GM23338 (cell line): ENCODE data around the gene MAP2K7. TPM values are rescaled to one million over a fixed set of nuclear protein-coding genes. Genes with fewer than 3 reads are reported as not detected.

ENCODE experiments used
- ATAC-seq: fragments of 200-7000 bp; cut with Tn5 transposase; 3 replicates; pipeline ENCODE4 v1.9.1; 2020
- DNase-seq: peaks from one replicate; pipeline ENCODE4 v3.0.0-alpha.2; 2015; ENCODE audit warnings: low spot score
- H2AFZ ChIP-seq: fragments of 200-600 bp; sonication (generic); 2 replicates; pipeline ENCODE4 v1.8.0; 2016; ENCODE audit warnings: antibody characterized with exemption, mild to moderate bottlenecking, moderate library complexity
- H3F3A ChIP-seq: fragments of 200-600 bp; sonication (generic); replicated peaks from 2 replicates; pipeline ENCODE4 v1.8.0; 2017; ENCODE audit warnings: antibody characterized with exemption, mixed run types, low read depth
- H3K27ac ChIP-seq: fragments of 200-600 bp; sonication (generic); 2 replicates; pipeline ENCODE4 v1.6.1; 2016; ENCODE audit warnings: low read depth
- H3K27me3 ChIP-seq: fragments of 200-600 bp; sonication (generic); 2 replicates; pipeline ENCODE4 v1.8.0; 2016; ENCODE audit warnings: mild to moderate bottlenecking, mixed run types, moderate library complexity; ENCODE audit not compliant: insufficient read depth
- H3K36me3 ChIP-seq: fragments of 200-600 bp; sonication (generic); 2 replicates; pipeline ENCODE4 v1.8.0; 2016; ENCODE audit warnings: mild to moderate bottlenecking; ENCODE audit not compliant: insufficient read depth
- H3K4me1 ChIP-seq: fragments of 200-600 bp; sonication (generic); 2 replicates; pipeline ENCODE4 v1.8.0; 2016; ENCODE audit warnings: mild to moderate bottlenecking, moderate library complexity; ENCODE audit not compliant: insufficient read depth
- H3K4me2 ChIP-seq: fragments of 200-600 bp; sonication (generic); 2 replicates; pipeline ENCODE4 v1.7.1; 2017; ENCODE audit warnings: mixed run types
- H3K4me3 ChIP-seq: fragments of 200-600 bp; sonication (generic); 2 replicates; pipeline ENCODE4 v1.6.1; 2016; ENCODE audit warnings: mixed run types
- H3K79me2 ChIP-seq: fragments of 200-600 bp; sonication (generic); replicated peaks from 2 replicates; pipeline ENCODE4 v1.8.0; 2017; ENCODE audit warnings: mild to moderate bottlenecking; ENCODE audit not compliant: insufficient read depth
- H3K9me2 ChIP-seq: fragments of 200-600 bp; sonication (generic); 2 replicates; pipeline ENCODE4 v1.8.0; 2017; ENCODE audit not compliant: insufficient read depth
- H4K20me1 ChIP-seq: fragments of 200-600 bp; sonication (generic); replicated peaks from 2 replicates; pipeline ENCODE4 v1.8.0; 2017; ENCODE audit warnings: mild to moderate bottlenecking; ENCODE audit not compliant: insufficient read depth
- H3K27ac Mint-ChIP-seq: 2 replicates; pipeline ENCODE4 v1.8.0; 2020; ENCODE audit warnings: inconsistent platforms, mild to moderate bottlenecking, moderate library complexity, mixed read lengths
- H3K27me3 Mint-ChIP-seq: 3 replicates; pipeline ENCODE4 v1.8.0; 2022; ENCODE audit warnings: low read depth, mild to moderate bottlenecking, moderate library complexity, mixed read lengths, inconsistent platforms; ENCODE audit not compliant: insufficient read depth, poor library complexity
- H3K36me3 Mint-ChIP-seq: 3 replicates; pipeline ENCODE4 v1.8.0; 2021; ENCODE audit warnings: low read depth, mild to moderate bottlenecking, inconsistent platforms, moderate library complexity, mixed read lengths
- H3K4me1 Mint-ChIP-seq: 3 replicates; pipeline ENCODE4 v1.8.0; 2020; ENCODE audit warnings: mild to moderate bottlenecking, inconsistent platforms, mixed read lengths
- H3K4me3 Mint-ChIP-seq: 3 replicates; pipeline ENCODE4 v1.8.0; 2021; ENCODE audit warnings: moderate library complexity, mild to moderate bottlenecking, inconsistent platforms, mixed read lengths
- H3K9me3 Mint-ChIP-seq: 3 replicates; pipeline ENCODE4 v1.8.0; 2020; ENCODE audit warnings: moderate library complexity, mild to moderate bottlenecking, inconsistent platforms, mixed read lengths
- CREB1 ChIP-seq: fragments of 250-450 bp; sonication (Bioruptor Pico); IDR thresholded peaks from 2 replicates; pipeline ENCODE4 v1.5.0; 2020; ENCODE audit warnings: low read depth, mild to moderate bottlenecking, moderate library complexity
- CTCF ChIP-seq, 2 experiments: fragments of 200-600 bp in 1 of 2; sonication (generic) in 1 of 2; conservative IDR thresholded peaks; 2 replicates each; pipeline versions ENCODE4 v1.5.1 to v1.6.1; 2016 to 2017; ENCODE audit warnings: antibody characterized with exemption in 2 of 2, low read depth in 2 of 2, mild to moderate bottlenecking in 2 of 2, moderate library complexity in 1 of 2
- ETS1 ChIP-seq: IDR thresholded peaks from 2 replicates; pipeline ENCODE4 v1.6.1; 2016; ENCODE audit warnings: antibody characterized with exemption
- EZH2 ChIP-seq: fragments of 200-600 bp; sonication (generic); IDR thresholded peaks from one replicate; pipeline ENCODE4 v1.8.0; 2017; ENCODE audit warnings: antibody characterized with exemption, mild to moderate bottlenecking, low read depth; ENCODE audit not compliant: unreplicated experiment
- EZH2phosphoT487 ChIP-seq: fragments of 200-600 bp; sonication (generic); IDR thresholded peaks from one replicate; pipeline ENCODE4 v1.8.1; 2018; ENCODE audit warnings: antibody characterized with exemption; ENCODE audit not compliant: unreplicated experiment
- JUNB ChIP-seq: IDR thresholded peaks from one replicate; pipeline ENCODE4 v1.6.1; 2016; ENCODE audit warnings: antibody characterized with exemption; ENCODE audit not compliant: unreplicated experiment
- NANOG ChIP-seq: IDR thresholded peaks from 2 replicates; pipeline ENCODE4 v1.6.1; 2016; ENCODE audit warnings: antibody characterized with exemption, borderline replicate concordance
- POLR2AphosphoS5 ChIP-seq: IDR thresholded peaks from 2 replicates; pipeline ENCODE4 v1.6.1; 2016; ENCODE audit warnings: antibody characterized with exemption, low read depth
- REST ChIP-seq: IDR thresholded peaks from one replicate; pipeline ENCODE4 v1.6.1; 2018; ENCODE audit warnings: antibody characterized with exemption; ENCODE audit not compliant: unreplicated experiment
- STAT1 ChIP-seq: IDR thresholded peaks from one replicate; pipeline ENCODE4 v1.6.1; 2016; ENCODE audit warnings: antibody characterized with exemption; ENCODE audit not compliant: unreplicated experiment
- ZNF114 ChIP-seq: fragments of 250-450 bp; sonication (Bioruptor Pico); IDR thresholded peaks from 2 replicates; pipeline ENCODE4 v1.5.0; 2020; ENCODE audit warnings: mild to moderate bottlenecking, moderate library complexity
- ZNF331 ChIP-seq: fragments of 250-450 bp; sonication (Bioruptor Pico); IDR thresholded peaks from 2 replicates; pipeline ENCODE4 v1.5.0; 2020; ENCODE audit warnings: low read depth, mild to moderate bottlenecking, moderate library complexity
- ZNF462 ChIP-seq: fragments of 250-450 bp; sonication (Bioruptor Pico); IDR thresholded peaks from 2 replicates; pipeline ENCODE4 v1.5.0; 2020; ENCODE audit warnings: mild to moderate bottlenecking, moderate library complexity
- polyA plus RNA-seq: library from polyadenylated mRNA; unstranded; fragments of >200 nt; fragmentation: Nextera tagmentation; extraction: Ambion mirVana; gene quantifications from 2 replicates; pipeline ENCODE4 v1.2.1, GENCODE V29; 2016
- total RNA-seq: library from RNA; depleted of rRNA; stranded (reverse); fragments of >200 nt; shearing (Covaris generic); gene quantifications from 2 replicates; pipeline ENCODE4 v1.2.3, GENCODE V29; 2014

MAP2K7 gene
- total and polyA plus RNA-seq, 2 experiments from 2014 or later: 11.3 to 22.6 TPM

- Histone ChIP-seq H3F3A (0 out of 2 replicates have a peak, but pooled peaks cover 5% of the 10 kb centered on the region), H3K4me3 (no peak overlapping the region), H3K27me3 (peaks cover 43% of the 10 kb centered on the region), H4K20me1 (peaks cover 5% of the 10 kb centered on the region), H3K27ac (no peak overlapping the region), H3K9me2 (no peaks in the 10 kb centered on the region), H2AFZ (no peak overlapping the region), H3K4me1 (no peaks in the 10 kb centered on the region), H3K79me2 (no peaks in the 10 kb centered on the region), H3K36me3 (no peaks in the 10 kb centered on the region), H3K4me2 (no peak overlapping the region)
- peaks cover 17% of the 10 kb centered on the region for H3K36me3 Mint-ChIP-seq
- TF ChIP-seq ZNF331 (no peak), ETS1 (no peak), CTCF (conservative IDR thresholded peaks at IDR 0.05; ENCODE audit: low read depth in 2 of 2) (no peak), REST (no peak), NANOG (no peak), ZNF462 (no peak), CREB1 (no peak), EZH2 (no peak), ZNF114 (CRISPR knock-in tag) (no peak), POLR2AphosphoS5 (no peak), JUNB (no peak), STAT1 (no peak), EZH2phosphoT487 (no peak)
- peaks cover 6% of the 10 kb centered on the region; the same call in 2 of the 3 replicates for H3K4me1 Mint-ChIP-seq
- H3K27ac Mint-ChIP-seq: no peak overlapping the region
- DNase-seq: no peak
- H3K4me3 Mint-ChIP-seq: no peak overlapping the region
- H3K27me3 Mint-ChIP-seq: peaks cover 36% of the 10 kb centered on the region
- ATAC-seq: no peak
- peaks cover 2% of the 10 kb centered on the region; the same call in 1 of the 3 replicates for H3K9me3 Mint-ChIP-seq
Measured at GRCh38 chr19:7912697-7913564, 9.3 kb downstream of the MAP2K7 start.
